Subcutaneous abdominal adipose tissue (tissue), 5 donors: ENCODE measurements around the gene THAP5.
A peak's percentile ranks its signal among the peaks of the same experiment; 100 is the strongest.

Experiments used
- H3K27ac ChIP-seq: one replicate; pipeline ENCODE4 v1.7.0; 2013; ENCODE audit warnings: low read depth, mild to moderate bottlenecking, inconsistent platforms, low read length, moderate library complexity
- H3K27me3 ChIP-seq, 5 donors: one replicate each; pipeline ENCODE4 v1.7.0; 2013; ENCODE audit warnings: low read length in 5 of 5, inconsistent platforms in 1 of 5; ENCODE audit not compliant: control insufficient read depth in 5 of 5, insufficient read depth in 4 of 5
- H3K36me3 ChIP-seq, 5 donors: one replicate each; pipeline ENCODE4 v1.7.0; 2013; ENCODE audit warnings: low read length in 5 of 5; ENCODE audit not compliant: control insufficient read depth in 5 of 5, insufficient read depth in 5 of 5
- H3K4me1 ChIP-seq, 5 donors: one replicate each; pipeline ENCODE4 v1.7.0; 2013; ENCODE audit warnings: low read length in 5 of 5, mild to moderate bottlenecking in 3 of 5, moderate library complexity in 1 of 5; ENCODE audit not compliant: control insufficient read depth in 5 of 5, insufficient read depth in 5 of 5
- H3K4me3 ChIP-seq, 5 donors: one replicate each; pipeline ENCODE4 v1.7.0; 2013; ENCODE audit warnings: low read length in 5 of 5, low read depth in 1 of 5
- H3K9ac ChIP-seq, 5 donors: one replicate each; pipeline ENCODE4 v1.7.0; 2013; ENCODE audit warnings: low read length in 5 of 5, mild to moderate bottlenecking in 4 of 5, moderate library complexity in 3 of 5
- H3K9me3 ChIP-seq, 5 donors: one replicate each; pipeline ENCODE4 v1.7.0; 2013; ENCODE audit warnings: low read length in 5 of 5; ENCODE audit not compliant: control insufficient read depth in 5 of 5
- donor health status: healthy.
- donor health status: healthy.
- donor health status: healthy.
- donor health status: healthy.
- donor health status: healthy.

The THAP5 gene

DNA sequence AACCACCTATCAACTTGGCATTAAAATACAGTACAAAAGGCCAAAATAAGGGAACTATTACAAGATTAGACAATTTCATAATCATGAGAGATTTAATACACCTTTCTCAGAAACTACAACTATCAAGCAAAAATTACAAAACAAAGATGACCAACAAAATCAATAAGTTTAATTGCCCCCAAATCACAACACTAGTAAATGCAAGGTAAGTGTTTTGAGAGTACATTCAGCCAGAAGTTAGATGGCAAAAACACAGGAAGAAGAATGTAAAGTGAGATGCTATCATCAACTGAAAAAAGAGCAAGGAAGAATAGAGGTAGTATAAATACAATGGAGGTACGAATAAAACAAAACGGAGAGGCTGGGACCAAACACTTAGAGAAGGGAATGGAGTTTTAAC, 46.7 kb downstream of the THAP5 start:
- H3K27ac ChIP-seq = peak overlapping the region; percentile 97
- H3K9ac ChIP-seq = peak overlapping the region in 1 of 5 donors; percentile 33
- peaks cover 0 to 3% (median 0%) of the 10 kb centered on the region in 5 donors for H3K9me3 ChIP-seq
- H3K4me3 ChIP-seq = no peak overlapping the region
- H3K36me3 ChIP-seq = peaks cover 6 to 12% (median 6%) of the 10 kb centered on the region in 5 donors
- H3K27me3 ChIP-seq = no peaks in the 10 kb centered on the region
- H3K4me1 ChIP-seq = peaks cover 0 to 31% (median 28%) of the 10 kb centered on the region in 5 donors

DNA sequence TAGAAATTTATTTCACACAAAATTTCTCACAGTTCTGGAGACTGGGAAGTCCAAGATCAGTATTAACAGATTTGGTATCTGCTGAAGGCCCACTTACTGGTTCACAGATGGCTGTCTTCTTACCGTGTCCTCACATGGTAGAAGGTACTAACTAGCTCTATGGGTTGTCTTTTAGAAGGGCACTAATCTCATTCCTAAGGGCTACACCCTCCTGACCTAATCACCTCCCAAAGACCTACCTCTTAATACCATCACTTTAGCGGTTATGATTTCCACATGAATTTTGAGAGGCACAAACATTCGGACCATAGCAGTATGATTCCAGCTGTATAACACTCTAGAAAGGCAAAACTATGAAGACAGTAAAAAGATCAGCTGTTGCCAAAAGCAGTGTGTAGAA, 51.6 kb downstream of the THAP5 start:
- H3K4me3 ChIP-seq = no peak overlapping the region
- peaks cover 0 to 4% (median 0%) of the 10 kb centered on the region in 5 donors for H3K9me3 ChIP-seq
- no peaks in the 10 kb centered on the region for H3K27me3 ChIP-seq
- peaks cover 16 to 19% (median 19%) of the 10 kb centered on the region in 5 donors for H3K36me3 ChIP-seq
- H3K27ac ChIP-seq = no peak overlapping the region
- peaks cover 0 to 25% (median 8%) of the 10 kb centered on the region in 5 donors for H3K4me1 ChIP-seq
- H3K9ac ChIP-seq = no peak overlapping the region

DNA sequence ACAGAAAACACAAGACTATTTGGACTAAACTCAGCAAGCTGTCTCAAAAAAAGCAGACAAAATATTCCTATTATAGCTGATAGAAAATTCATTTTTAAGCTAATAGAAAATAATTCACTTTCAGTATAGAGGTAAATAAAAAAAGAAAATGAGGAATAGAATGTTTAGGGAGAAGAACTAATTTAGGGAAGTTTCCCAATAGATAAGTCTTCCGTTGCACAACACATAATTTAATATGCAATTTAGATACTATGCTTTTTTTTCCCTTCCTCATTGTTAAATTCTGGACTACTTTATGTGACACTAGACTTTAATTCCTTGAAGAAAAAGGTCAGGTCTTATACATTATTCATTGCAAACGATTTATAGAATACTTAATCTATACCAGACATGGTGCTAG, 53.9 kb downstream of the THAP5 start:
- Histone ChIP-seq H3K4me3 (no peak overlapping the region), H3K4me1 (peaks cover 0 to 22% (median 8%) of the 10 kb centered on the region in 5 donors), H3K36me3 (peaks cover 22 to 37% (median 25%) of the 10 kb centered on the region in 5 donors), H3K9ac (no peak overlapping the region), H3K27me3 (no peaks in the 10 kb centered on the region), H3K27ac (no peak overlapping the region), H3K9me3 (peaks cover 0 to 4% (median 2%) of the 10 kb centered on the region in 5 donors)

DNA sequence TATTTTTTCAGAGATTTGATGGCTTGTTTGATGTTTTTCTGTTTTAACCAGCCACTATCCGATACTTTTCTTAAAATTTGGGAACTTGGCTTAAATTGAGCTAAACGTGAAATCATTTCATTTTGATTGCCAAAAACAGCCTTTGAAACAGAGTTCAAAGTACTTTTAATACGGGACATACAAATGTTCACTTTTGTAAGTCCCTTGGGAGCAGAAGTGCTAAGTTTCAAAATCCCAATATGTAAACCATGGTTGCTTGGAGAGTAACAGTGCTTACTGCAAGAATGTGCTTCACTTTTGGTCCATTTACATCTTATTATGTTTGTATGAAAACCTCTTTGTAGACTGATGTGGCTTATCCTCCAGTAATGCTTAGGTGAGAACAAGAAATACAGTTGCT, 54.5 kb downstream of the THAP5 start:
- H3K36me3 ChIP-seq = peaks cover 24 to 36% (median 30%) of the 10 kb centered on the region in 5 donors
- peaks cover 0 to 19% (median 8%) of the 10 kb centered on the region in 5 donors for H3K4me1 ChIP-seq
- no peak overlapping the region for H3K9ac ChIP-seq
- H3K27ac ChIP-seq = no peak overlapping the region
- no peak overlapping the region for H3K4me3 ChIP-seq
- H3K27me3 ChIP-seq = no peaks in the 10 kb centered on the region
- peaks cover 0 to 4% (median 2%) of the 10 kb centered on the region in 5 donors for H3K9me3 ChIP-seq
